Activated T-helper 17 cell treated with anti-CD3 and anti-CD28 coated beads, Interleukin-2, amount 50 U/mL, for 72 hours (primary cell): ENCODE data around the gene TP73. TPM values are rescaled to one million over a fixed set of nuclear protein-coding genes. Genes with fewer than 3 reads are reported as not detected.
"Not testable (repeated sequence)": the region's sequence is repeated elsewhere in the genome, so short reads cannot be mapped to it uniquely, and the experiment has no call there.

ENCODE experiments used
- ATAC-seq: fragments of 150-1000 bp; cut with Tn5 transposase; replicated peaks from 2 replicates; pipeline ENCODE4 v1.10.0; 2021; ENCODE audit warnings: mild to moderate bottlenecking, moderate library complexity
- H3K27ac Mint-ChIP-seq: one replicate; pipeline ENCODE4 v1.8.0; 2022; ENCODE audit warnings: mixed read lengths
- H3K27me3 Mint-ChIP-seq: one replicate; pipeline ENCODE4 v1.8.0; 2022; ENCODE audit warnings: mixed read lengths
- H3K36me3 Mint-ChIP-seq: one replicate; pipeline ENCODE4 v1.8.0; 2022; ENCODE audit warnings: low read depth, mild to moderate bottlenecking, mixed read lengths
- H3K4me1 Mint-ChIP-seq: one replicate; pipeline ENCODE4 v1.8.0; 2022; ENCODE audit warnings: mixed read lengths
- H3K4me3 Mint-ChIP-seq: one replicate; pipeline ENCODE4 v1.8.0; 2022; ENCODE audit warnings: mild to moderate bottlenecking, mixed read lengths
- H3K9me3 Mint-ChIP-seq: one replicate; pipeline ENCODE4 v1.8.0; 2022; ENCODE audit warnings: mixed read lengths
- total RNA-seq, 2 donors: library from RNA; stranded (reverse); gene quantifications; one replicate each; pipeline ENCODE4 v1.2.3, GENCODE V29; 2022

The TP73 gene
- total RNA-seq, 2 donors from 2014 or later = 0.95 to 1.1 TPM

DNA sequence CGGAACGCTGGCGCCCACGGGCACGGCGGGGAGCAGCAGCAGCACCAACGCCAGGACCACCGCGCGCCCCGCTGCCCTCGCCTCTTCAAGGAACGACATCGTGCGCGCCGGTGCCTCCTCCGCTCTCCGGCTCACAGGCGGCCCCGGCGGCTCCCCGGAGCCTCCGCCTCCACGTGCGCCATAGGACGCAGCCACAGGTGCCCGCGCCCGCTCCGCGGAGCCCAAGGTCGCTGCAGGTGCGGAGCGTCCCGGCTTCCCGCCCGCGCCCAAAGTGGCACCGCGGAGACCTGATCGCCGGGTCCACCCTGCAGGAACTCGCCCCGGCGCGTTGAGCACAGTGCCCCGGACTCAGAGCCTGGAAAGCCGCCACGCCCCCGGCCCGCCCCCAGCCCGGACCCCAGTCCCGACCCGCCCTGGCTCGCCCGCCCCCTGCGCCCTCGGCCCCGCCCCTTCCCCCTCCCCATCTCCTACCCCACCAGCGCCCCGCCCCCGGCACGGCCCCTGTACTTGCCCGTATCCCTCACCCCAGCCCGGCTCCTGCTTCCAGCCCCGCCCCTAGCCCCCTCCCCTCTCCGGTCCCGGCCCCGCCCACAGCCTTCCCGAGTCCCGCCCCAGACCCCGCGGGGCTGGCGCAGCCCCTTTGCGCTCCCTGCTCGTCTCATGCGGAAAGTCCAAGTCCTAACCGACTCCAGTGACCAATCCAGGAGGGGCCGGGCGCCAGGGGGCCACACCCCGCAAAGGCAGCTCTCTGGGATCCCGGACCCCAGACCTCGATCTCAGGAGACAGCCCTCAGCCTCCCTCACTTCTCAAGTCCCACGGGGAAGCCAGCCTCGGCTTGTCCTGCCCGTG, 40.9 kb upstream of the TP73 start, which contains the start of gene MEGF6:
MEGF6 (minus strand) TSS at position 339 of the 850 bp plus-strand sequence; CDS start at position 99, 240 bp downstream.
- H3K36me3 Mint-ChIP-seq = no peaks in the 10 kb centered on the region
- peak within 1 kb of the TSS; percentile 48 for H3K4me3 Mint-ChIP-seq
- ATAC-seq = peak; percentile 66
- H3K27ac Mint-ChIP-seq = no peak within 1 kb of the TSS
- no peaks in the 10 kb centered on the region for H3K9me3 Mint-ChIP-seq
- no peaks in the 10 kb centered on the region for H3K4me1 Mint-ChIP-seq
- peaks cover 8% of the 10 kb centered on the region for H3K27me3 Mint-ChIP-seq

DNA sequence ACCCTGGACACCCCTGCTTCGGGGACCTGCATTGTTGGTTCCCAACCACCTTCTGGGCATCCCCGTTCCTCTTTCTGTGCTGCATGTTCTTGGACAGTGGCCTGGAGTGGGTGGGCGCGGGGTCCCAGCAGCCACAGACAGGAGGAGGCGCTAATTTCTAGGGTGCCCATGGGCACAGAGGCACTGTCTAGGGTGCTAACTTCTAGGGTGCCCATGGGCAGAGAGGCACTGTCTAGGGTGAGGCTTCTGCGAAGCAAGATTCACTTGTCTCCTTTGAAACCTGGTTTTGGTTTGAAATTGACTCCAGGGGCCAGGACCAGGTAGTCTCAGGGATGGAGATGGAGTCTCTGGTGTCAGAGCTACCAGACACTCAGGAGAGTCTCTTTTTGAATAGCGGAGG, 40.2 kb upstream of the TP73 start:
- H3K4me1 Mint-ChIP-seq = no peaks in the 10 kb centered on the region
- H3K36me3 Mint-ChIP-seq = no peaks in the 10 kb centered on the region
- H3K27ac Mint-ChIP-seq = no peak overlapping the region
- peaks cover 8% of the 10 kb centered on the region for H3K27me3 Mint-ChIP-seq
- no peaks in the 10 kb centered on the region for H3K9me3 Mint-ChIP-seq
- ATAC-seq = no peak
- H3K4me3 Mint-ChIP-seq = peak overlapping the region; percentile 48

- Mint-ChIP-seq H3K4me1 (peaks cover 5% of the 10 kb centered on the region), H3K4me3 (no peak overlapping the region), H3K9me3 (no peaks in the 10 kb centered on the region), H3K27ac (no peak overlapping the region), H3K36me3 (no peaks in the 10 kb centered on the region), H3K27me3 (peaks cover 8% of the 10 kb centered on the region)
- no peak for ATAC-seq
These were observed 37.3 kb upstream of the TP73 start for GRCh38 chr1:3614755-3615742.

DNA sequence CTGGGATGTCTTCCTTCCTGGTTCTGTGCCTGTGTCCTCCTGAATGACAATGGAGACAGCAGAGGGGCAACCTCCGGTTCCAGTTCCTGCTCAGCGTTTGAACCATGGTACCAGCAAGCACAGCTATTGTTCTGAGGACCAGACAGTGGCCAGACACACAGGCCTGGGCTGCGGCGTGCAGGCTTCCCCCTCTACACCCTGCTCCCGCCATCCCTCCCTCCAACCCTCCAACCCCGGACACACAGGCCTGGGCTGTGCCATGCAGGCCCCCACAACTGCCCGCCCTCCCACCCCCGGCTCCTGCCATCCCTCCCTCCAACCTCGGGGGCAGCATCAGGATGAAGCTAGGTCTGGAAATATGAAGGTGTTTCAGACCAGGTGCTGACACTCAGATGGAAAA, 35.5 kb upstream of the TP73 start:
- Mint-ChIP-seq H3K27me3 (peaks cover 4% of the 10 kb centered on the region), H3K9me3 (no peaks in the 10 kb centered on the region), H3K4me1 (peaks cover 5% of the 10 kb centered on the region), H3K36me3 (no peaks in the 10 kb centered on the region), H3K4me3 (no peak overlapping the region), H3K27ac (no peak overlapping the region)
- no peak for ATAC-seq

DNA sequence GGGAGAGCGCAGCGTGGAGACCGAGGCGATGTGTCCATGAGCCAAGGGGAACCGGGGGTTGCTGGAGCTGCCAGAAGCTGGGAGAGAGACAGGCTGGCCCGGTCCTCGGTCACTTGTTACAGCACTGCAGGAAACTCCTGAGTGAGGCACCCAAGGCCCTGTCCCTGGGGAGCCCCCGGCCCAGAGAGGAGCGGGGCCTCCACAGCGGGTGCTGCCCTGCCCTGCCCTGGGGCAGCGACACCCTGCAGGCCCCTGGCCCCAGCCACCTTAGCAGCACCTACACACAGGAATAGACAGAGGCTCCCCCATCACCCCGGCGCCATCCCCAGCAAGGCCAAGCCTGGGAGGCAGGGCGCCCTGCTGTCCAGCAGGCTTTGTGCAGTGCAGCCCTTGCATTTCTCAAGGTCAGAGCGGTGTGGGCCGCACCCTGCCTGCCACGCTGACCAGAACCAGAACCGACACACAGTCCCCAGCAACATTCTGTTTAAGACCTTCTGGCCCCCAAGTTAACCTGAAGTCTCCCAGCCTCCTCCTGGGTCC, 34.4 kb upstream of the TP73 start:
- Mint-ChIP-seq H3K27ac (no peak overlapping the region), H3K27me3 (peaks cover 4% of the 10 kb centered on the region), H3K36me3 (no peaks in the 10 kb centered on the region), H3K4me1 (peaks cover 5% of the 10 kb centered on the region), H3K9me3 (no peaks in the 10 kb centered on the region), H3K4me3 (no peak overlapping the region)
- ATAC-seq = no peak

DNA sequence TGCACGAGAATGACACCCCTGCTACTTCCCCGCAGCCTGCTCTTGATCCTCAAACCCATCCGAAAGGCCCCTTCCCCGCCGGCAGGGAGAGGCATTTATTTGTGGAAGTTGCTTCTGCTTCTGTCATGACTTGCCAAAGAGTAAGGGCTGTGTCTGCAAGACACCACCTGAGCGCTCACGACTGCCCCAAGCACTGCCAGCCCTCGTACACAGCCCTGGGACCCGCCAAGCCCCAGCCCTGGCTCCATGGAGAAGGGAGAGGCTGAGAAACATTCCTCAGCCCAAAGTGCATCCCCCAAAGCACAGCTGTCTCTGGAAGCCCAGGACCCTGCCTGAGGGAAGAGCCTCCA, 33.8 kb upstream of the TP73 start:
- H3K4me1 Mint-ChIP-seq = peaks cover 10% of the 10 kb centered on the region
- H3K4me3 Mint-ChIP-seq = no peak overlapping the region
- H3K27ac Mint-ChIP-seq = no peak overlapping the region
- no peaks in the 10 kb centered on the region for H3K9me3 Mint-ChIP-seq
- peaks cover 4% of the 10 kb centered on the region for H3K27me3 Mint-ChIP-seq
- no peaks in the 10 kb centered on the region for H3K36me3 Mint-ChIP-seq
- ATAC-seq = peak; percentile 7

- no peaks in the 10 kb centered on the region for H3K9me3 Mint-ChIP-seq
- H3K36me3 Mint-ChIP-seq = no peaks in the 10 kb centered on the region
- peaks cover 4% of the 10 kb centered on the region for H3K27me3 Mint-ChIP-seq
- ATAC-seq = peak; percentile 81
- H3K4me3 Mint-ChIP-seq = no peak overlapping the region
- no peak overlapping the region for H3K27ac Mint-ChIP-seq
- H3K4me1 Mint-ChIP-seq = peaks cover 16% of the 10 kb centered on the region
These were observed 33.2 kb upstream of the TP73 start for GRCh38 chr1:3618881-3619671.

- peaks cover 21% of the 10 kb centered on the region for H3K4me1 Mint-ChIP-seq
- no peaks in the 10 kb centered on the region for H3K36me3 Mint-ChIP-seq
- no peak for ATAC-seq
- peak overlapping the region; percentile 25 for H3K27ac Mint-ChIP-seq
- no peaks in the 10 kb centered on the region for H3K9me3 Mint-ChIP-seq
- H3K27me3 Mint-ChIP-seq = no peaks in the 10 kb centered on the region
- no peak overlapping the region for H3K4me3 Mint-ChIP-seq
These were observed 31.6 kb upstream of the TP73 start for GRCh38 chr1:3620708-3621107.

DNA sequence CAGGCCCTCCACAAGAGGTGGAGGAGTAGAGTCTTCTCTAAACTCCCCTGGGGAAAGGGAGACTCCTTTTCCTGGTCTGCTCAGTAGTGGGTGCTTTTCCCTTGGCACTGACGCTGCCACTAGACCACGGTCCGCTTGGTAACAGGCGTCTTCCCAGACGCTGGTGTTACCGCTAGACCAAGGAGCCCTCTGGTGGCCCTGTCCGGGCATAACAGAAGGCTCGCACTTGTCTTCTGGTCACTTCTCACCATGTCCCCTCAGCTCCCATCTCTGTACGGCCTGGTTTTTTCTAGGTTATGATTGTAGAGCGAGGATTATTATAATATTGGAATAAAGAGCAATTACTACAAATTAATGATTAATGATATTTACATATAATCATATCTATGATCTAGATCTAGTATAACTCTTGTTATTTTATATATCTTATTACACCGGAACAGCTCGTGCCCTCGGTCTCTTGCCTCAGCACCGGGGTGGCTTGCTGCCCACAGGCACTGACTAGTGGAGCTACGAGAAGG, 31.1 kb upstream of the TP73 start:
- H3K4me1 Mint-ChIP-seq = peaks cover 26% of the 10 kb centered on the region
- not testable (repeated sequence) for H3K27me3 Mint-ChIP-seq, H3K4me3 Mint-ChIP-seq, H3K27ac Mint-ChIP-seq, H3K9me3 Mint-ChIP-seq, H3K36me3 Mint-ChIP-seq, ATAC-seq

GRCh38 chr1:3622102-3622501, 30.2 kb upstream of the TP73 start:
- not testable (repeated sequence) for ATAC-seq, H3K27me3 Mint-ChIP-seq, H3K36me3 Mint-ChIP-seq, H3K27ac Mint-ChIP-seq, H3K4me3 Mint-ChIP-seq, H3K9me3 Mint-ChIP-seq
- peaks cover 26% of the 10 kb centered on the region for H3K4me1 Mint-ChIP-seq

DNA sequence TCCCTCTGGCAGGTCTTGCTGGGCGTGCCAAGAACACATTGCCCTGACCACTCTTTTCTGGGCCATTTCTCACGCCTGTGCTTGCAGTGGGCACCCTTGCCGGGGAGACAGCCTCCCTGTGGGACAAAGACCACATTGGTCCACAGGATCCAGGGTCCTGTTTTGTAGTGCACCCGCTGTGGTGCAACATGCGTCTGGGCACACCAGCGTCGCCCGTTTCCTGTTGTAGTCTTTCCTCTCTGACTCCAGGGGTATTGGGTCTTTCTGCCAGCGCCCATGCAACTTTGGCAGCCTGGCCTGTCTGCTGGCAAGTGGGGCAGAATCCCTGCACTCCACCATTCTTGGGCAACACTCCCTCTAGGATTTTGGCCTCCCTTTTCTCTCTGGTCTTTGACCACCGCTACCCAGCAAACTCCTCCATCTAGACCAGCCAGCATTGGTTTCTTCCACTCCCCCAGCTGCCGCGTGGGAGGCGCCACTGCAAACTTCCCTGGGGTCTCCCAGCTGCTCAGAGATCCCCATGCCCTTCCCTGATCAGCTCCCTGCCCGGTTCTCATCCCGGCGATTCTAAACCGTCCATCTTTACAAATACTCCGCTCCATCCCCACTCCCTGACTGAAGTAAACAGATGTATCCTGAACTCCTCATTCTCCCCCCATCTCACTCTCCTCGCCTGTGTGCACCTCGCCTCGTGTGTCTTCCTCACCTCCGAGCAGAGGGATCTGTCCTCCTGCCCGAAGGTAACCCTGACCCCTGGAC, 28.7 kb upstream of the TP73 start:
- Mint-ChIP-seq H3K4me1 (peaks cover 26% of the 10 kb centered on the region), H3K27ac (peak overlapping the region; percentile 93), H3K4me3 (peak overlapping the region; percentile 92), H3K27me3 (no peaks in the 10 kb centered on the region), H3K9me3 (no peaks in the 10 kb centered on the region), H3K36me3 (peaks cover 23% of the 10 kb centered on the region)
- no peak for ATAC-seq

DNA sequence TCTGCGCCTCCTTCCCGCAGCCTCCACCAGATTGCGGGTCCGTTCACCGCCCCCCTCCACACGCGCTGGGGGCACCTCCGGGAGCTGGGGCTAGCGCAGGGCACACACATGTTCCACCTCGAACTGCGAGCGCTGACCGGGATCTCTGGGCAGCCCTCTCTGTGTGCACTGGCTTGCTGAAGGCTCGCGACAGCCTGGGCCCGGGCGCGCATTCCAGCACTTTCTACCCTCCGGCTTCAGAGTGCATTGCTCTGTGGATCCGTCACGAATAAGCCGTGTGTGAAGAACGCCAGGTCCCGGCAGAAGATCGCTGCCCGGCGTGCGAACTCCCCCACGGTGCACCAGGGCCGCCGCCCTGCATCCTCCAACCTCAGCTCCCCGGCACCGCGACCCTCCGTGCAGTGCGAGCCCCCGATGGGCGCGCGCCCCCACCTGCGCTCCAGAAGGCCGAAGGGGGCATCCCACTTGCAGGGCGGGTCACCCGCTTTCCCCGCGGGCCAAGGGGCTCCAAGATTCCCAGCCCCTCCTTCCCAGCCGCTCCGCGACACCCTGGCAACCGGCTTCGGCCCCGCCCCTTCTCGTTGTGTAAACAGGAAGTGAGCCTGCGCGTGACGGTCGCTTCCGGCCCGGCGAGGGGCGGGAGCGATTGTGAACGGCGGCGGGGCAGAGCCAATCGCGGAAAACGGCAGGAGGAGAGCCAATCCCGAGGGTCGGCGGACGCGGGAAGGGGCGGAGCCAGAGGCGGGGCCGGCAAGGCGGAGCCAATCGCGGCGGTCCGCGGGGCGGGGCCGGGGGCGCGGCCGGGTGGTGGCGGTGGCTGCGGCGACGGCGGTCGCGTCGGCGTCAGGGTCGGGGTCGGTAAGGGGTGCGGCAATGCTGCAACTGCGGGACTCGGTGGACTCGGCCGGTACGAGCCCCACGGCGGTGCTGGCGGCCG, 27.8 kb upstream of the TP73 start, which contains the start of gene TPRG1L:
TPRG1L (plus strand) TSS at position 816 of the 937 bp plus-strand sequence; CDS start at position 874, 58 bp downstream.
- Mint-ChIP-seq H3K27me3 (no peaks in the 10 kb centered on the region), H3K4me1 (peaks cover 22% of the 10 kb centered on the region), H3K9me3 (no peaks in the 10 kb centered on the region), H3K27ac (peak within 1 kb of the TSS; percentile 93), H3K36me3 (peaks cover 32% of the 10 kb centered on the region), H3K4me3 (peak within 1 kb of the TSS; percentile 92)
- peak; percentile 98 for ATAC-seq
